Measurements from ENCODE around the gene CNOT9. TPM values are rescaled to one million over a fixed set of nuclear protein-coding genes. Genes with fewer than 3 reads are reported as not detected.

CNOT9 gene
- total RNA-seq, 1 donor from 2014 or later = 38.3 TPM

DNA sequence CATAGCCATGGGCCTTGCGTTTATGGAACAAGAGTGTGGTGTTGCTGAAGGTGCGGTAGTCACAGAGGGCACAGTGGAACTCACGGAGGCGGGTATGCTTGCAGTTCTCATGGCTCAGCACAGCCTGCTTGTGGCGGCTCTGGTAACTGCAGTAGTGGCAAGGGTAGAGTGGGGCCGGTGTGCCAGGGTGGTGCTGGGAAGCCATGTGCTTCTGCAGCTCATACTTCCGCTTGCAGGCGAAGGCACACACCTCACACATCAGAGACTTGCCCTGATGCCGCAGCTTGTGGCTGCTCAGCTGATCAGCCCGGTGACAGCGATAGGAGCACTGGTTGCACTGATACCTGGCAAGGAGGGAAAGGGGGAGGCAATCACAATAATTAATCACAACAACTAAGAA lies 76.1 kb downstream of the CNOT9 start:
- DNase-seq (ENCODE audit: low read depth in 2 of 2) = peak in 1 of 2 donors; percentile 19

DNA sequence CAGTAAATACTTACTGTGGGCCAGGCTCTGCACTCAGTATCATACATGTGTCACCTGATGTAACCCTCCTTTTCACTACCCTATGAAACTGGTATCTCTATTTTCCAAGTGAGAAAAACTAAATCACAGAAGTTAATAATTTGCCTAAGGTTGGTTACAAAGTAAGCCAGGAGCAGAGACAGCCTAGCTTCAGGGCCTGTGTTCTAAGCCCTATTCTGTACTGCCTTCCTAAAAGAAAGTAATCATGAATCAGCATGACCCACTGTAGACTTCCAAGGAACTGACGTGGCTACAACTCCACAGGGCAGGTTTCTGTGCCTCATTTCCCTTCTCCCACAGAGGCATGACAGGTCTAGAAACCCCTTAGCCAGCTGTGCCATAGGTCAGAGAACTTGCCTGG lies 76.5 kb downstream of the CNOT9 start:
- DNase-seq (ENCODE audit: low read depth in 2 of 2) = peak in 1 of 2 donors; percentile 91

Other genes with a start within 250 kb of the CNOT9 start
- not detected in 2 replicates for gene CATIP, start 212.0 kb upstream of the CNOT9 start, total RNA-seq
- gene SLC11A1, start 186.6 kb upstream of the CNOT9 start, total RNA-seq = under 0.01 and 0.20 TPM in 2 replicates
- 41.2 and 78.4 TPM in 2 replicates for gene CTDSP1, start 169.0 kb upstream of the CNOT9 start, total RNA-seq
- not detected in 2 replicates for gene VIL1, start 149.7 kb upstream of the CNOT9 start, total RNA-seq
- gene USP37, start 488 bp upstream of the CNOT9 start, total RNA-seq = 4.8 and 8.9 TPM in 2 replicates
- 0.40 and 1.7 TPM in 2 replicates for gene PLCD4, start 39.1 kb downstream of the CNOT9 start, total RNA-seq
- 3.3 and 6.2 TPM in 2 replicates for gene ZNF142, start 90.8 kb downstream of the CNOT9 start, total RNA-seq
- gene BCS1L, start 90.8 kb downstream of the CNOT9 start, total RNA-seq = 19.2 and 24.4 TPM in 2 replicates
- gene RNF25, start 103.2 kb downstream of the CNOT9 start, total RNA-seq = 28.5 and 36.7 TPM in 2 replicates
- 3.7 and 6.9 TPM in 2 replicates for gene STK36, start 103.2 kb downstream of the CNOT9 start, total RNA-seq
- 4.1 and 5.8 TPM in 2 replicates for gene TTLL4, start 142.0 kb downstream of the CNOT9 start, total RNA-seq
- gene CYP27A1, start 213.3 kb downstream of the CNOT9 start, total RNA-seq = 5.0 and 7.1 TPM in 2 replicates

Measured in lung microvascular endothelial cell (primary cell).